Measurements from ENCODE around the gene AGL. TPM values are rescaled to one million over a fixed set of nuclear protein-coding genes. Genes with fewer than 3 reads are reported as not detected.

The AGL gene
- total and polyA plus RNA-seq, 2 of the 8 experiments (the other 6 are each of a cell fraction or from before 2014, with no cell fraction given): 2.7 to 19.2 TPM

GRCh38 chr1:99945174-99945573 is 95.0 kb downstream of the AGL start:
- 91% methylated on average over 1 of the region's 1 CpG; no CpG with 5 or more reads in 1 of the 2 experiments for WGBS, 2 experiments (ENCODE audit: extremely low coverage in 1 of 2, insufficient coverage in 1 of 2, insufficient read length in 1 of 2, insufficient replicate concordance in 2 of 2, low coverage in 1 of 2, low lambda C conversion rate in 2 of 2, missing lambda C conversion rate in 1 of 2)
- CTCF ChIA-PET (ENCODE audit: partially characterized antibody): interaction anchor here (1.0 kb wide), 1 partner anchor 211 kb away, joined by 3 read pairs; no protein-coding TSS in a partner anchor
- Histone ChIP-seq H2AK5ac (ENCODE audit: low read depth, low read length) (no peak overlapping the region), H3K56ac (replicated peaks; ENCODE audit: insufficient read length, low read depth, low read length) (no peak overlapping the region), H3K79me1 (ENCODE audit: low read depth, low read length) (no peaks in the 10 kb centered on the region), H2BK5ac (ENCODE audit: low read depth, low read length) (no peak overlapping the region), H3K23me2 (ENCODE audit: low read depth, low read length) (no peaks in the 10 kb centered on the region), H2BK120ac (replicated peaks; ENCODE audit: low read depth, low read length) (no peak overlapping the region), H3K27me3 (replicated peaks in 1 of 4; ENCODE audit: control insufficient read depth in 3 of 4, extremely low read depth in 1 of 4, insufficient read depth in 3 of 4, low read length in 3 of 4) (no peaks in the 10 kb centered on the region), H3K27ac (ENCODE audit: low read depth, low read length) (no peak overlapping the region), H3K4ac (replicated peaks; ENCODE audit: insufficient read length, low read depth, low read length) (no peak overlapping the region), H4K20me1 (replicated peaks in 1 of 2; ENCODE audit: control insufficient read depth in 1 of 2, insufficient read depth in 2 of 2, low read length in 2 of 2) (no peaks in the 10 kb centered on the region), H4K8ac (ENCODE audit: extremely low read depth, insufficient read depth, low read length) (no peak overlapping the region), H3K23ac (ENCODE audit: insufficient read length) (no peak overlapping the region), H4K91ac (replicated peaks; ENCODE audit: insufficient read length, low read length) (no peak overlapping the region), H4K5ac (ENCODE audit: insufficient read length, low read depth, low read length) (no peak overlapping the region), H2BK15ac (ENCODE audit: low read length) (no peak overlapping the region), H2AFZ (ENCODE audit: low read length) (no peak overlapping the region), H3K9me3 (ENCODE audit: insufficient read depth in 2 of 2, low read depth in 1 of 2, low read length in 1 of 2) (no peaks in the 10 kb centered on the region), H3K4me1 (replicated peaks in 1 of 4; ENCODE audit: control insufficient read depth in 3 of 4, insufficient read depth in 4 of 4, low read length in 3 of 4) (no peaks in the 10 kb centered on the region), H3K79me2 (ENCODE audit: control insufficient read depth in 1 of 2, insufficient read depth in 2 of 2, low read length in 2 of 2) (no peaks in the 10 kb centered on the region), H3K36me3 (ENCODE audit: control insufficient read depth in 2 of 4, insufficient read depth in 4 of 4, low read length in 3 of 4) (no peaks in the 10 kb centered on the region), H3K9ac (replicated peaks in 1 of 4; ENCODE audit: extremely low read depth in 1 of 4, low read depth in 3 of 4, low read length in 3 of 4) (no peak overlapping the region), H2BK12ac (ENCODE audit: low read depth, low read length) (no peak overlapping the region), H3K4me3 (ENCODE audit: extremely low read depth in 1 of 4, insufficient read depth in 2 of 4, low read depth in 3 of 4, low read length in 4 of 4) (no peak overlapping the region), H3K14ac (ENCODE audit: insufficient read length) (no peak overlapping the region), H2BK20ac (ENCODE audit: low read length) (no peak overlapping the region), H3K4me2 (ENCODE audit: insufficient read depth in 1 of 2, low read depth in 2 of 2, low read length in 2 of 2) (no peak overlapping the region), H3K18ac (ENCODE audit: extremely low read depth, low read length) (no peak overlapping the region)
- POLR2A ChIA-PET (ENCODE audit: partially characterized antibody): no interaction called here
- no peak for DNase-seq (ENCODE audit: low read depth in 1 of 2, low spot score in 2 of 2)
- FAIRE-seq: no peak
